Epithelial cell of proximal tubule (primary cell): Measurements from ENCODE around the gene MGAT3. TPM values are rescaled to one million over a fixed set of nuclear protein-coding genes. Genes with fewer than 3 reads are reported as not detected.

Source experiments
- DNase-seq: peaks from one replicate; pipeline ENCODE4 v3.0.0-alpha.2; 2011; ENCODE audit warnings: low read depth
- H3K4me3 ChIP-seq: 2 replicates; pipeline ENCODE4 v1.5.1; 2011; ENCODE audit warnings: low read depth, mild to moderate bottlenecking, low read length
- total RNA-seq: library from RNA; depleted of rRNA; stranded (reverse); fragments of >200 nt; gene quantifications from 2 replicates; pipeline ENCODE4 v1.2.3, GENCODE V29; 2015
- TF ChIP-seq, protein P1 (sequence below): conservative IDR thresholded peaks from 2 replicates; pipeline ENCODE4 v1.5.1; 2012; ENCODE audit warnings: low read depth, mild to moderate bottlenecking, low read length

MGAT3 gene
- total RNA-seq, 1 donor from 2014 or later, result 2.4 TPM

DNA sequence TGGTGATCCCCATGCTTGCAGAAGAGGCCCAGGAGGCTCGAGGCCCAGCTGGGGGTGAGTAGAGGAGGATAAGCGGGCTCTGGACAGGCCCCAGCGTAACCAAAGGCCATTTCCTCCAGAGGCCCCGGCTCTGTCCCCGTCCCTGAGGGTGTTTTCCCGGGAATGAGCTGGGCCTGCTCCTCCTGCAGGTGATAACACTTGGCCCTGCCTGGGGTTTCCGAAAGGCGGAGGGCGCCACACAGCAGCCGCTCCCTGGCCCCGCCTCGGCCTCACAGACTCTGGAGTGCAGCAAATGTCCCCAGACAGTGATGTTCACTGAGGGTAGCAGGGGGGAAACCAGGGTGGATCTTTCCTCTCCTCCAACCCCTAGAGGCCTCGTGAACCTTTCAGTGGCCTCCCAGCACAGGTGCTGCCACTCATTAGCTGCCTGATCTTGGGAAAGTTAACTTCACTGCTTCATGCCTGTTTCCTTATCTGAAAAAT lies 10.5 kb upstream of the MGAT3 start:
- TF ChIP-seq, protein P1, sequence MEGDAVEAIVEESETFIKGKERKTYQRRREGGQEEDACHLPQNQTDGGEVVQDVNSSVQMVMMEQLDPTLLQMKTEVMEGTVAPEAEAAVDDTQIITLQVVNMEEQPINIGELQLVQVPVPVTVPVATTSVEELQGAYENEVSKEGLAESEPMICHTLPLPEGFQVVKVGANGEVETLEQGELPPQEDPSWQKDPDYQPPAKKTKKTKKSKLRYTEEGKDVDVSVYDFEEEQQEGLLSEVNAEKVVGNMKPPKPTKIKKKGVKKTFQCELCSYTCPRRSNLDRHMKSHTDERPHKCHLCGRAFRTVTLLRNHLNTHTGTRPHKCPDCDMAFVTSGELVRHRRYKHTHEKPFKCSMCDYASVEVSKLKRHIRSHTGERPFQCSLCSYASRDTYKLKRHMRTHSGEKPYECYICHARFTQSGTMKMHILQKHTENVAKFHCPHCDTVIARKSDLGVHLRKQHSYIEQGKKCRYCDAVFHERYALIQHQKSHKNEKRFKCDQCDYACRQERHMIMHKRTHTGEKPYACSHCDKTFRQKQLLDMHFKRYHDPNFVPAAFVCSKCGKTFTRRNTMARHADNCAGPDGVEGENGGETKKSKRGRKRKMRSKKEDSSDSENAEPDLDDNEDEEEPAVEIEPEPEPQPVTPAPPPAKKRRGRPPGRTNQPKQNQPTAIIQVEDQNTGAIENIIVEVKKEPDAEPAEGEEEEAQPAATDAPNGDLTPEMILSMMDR, result no peak
- DNase-seq, result no peak
- no peak overlapping the region for H3K4me3 ChIP-seq

DNA sequence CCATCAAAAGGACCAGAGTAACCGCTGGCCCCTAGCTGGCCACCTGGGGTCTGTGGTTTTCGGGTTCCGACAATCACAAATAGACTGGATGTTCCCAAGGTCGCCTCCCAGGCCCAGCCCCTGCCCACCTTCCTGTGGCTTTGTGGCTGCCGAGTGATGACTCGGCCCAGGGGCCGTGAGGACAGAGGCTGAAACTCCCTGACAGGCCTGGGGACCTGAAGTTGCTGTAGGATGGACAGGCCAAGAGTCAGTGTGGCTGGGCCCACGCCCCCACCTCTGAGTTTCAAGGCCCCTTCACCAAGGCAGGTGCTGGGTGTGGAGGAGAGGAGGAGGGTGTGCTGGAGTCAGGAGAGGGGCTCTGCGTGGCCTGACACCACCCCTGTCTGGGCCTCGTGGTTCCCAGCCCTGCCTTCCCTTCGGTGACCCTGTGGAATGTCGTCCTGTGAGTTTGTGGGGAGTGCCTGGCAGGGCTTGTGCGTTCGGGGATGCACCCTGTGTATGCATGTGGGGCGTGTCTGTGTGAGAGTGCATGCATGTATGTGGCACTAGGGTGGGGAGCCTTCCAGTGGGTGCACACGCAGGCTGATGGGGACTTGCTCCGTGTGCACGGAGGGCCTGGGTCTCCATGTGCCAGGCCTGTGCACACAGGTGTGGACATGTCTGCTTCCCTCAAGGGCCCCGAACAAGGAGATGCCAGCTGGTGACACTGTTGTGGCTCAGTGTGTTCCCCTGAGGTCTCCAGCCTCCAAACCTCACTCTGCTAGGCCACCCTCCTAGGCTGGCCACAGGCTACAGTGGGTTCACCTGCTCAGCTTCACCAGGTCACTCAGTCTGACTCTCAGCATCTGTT lies 8.4 kb upstream of the MGAT3 start:
- TF ChIP-seq, protein P1, result no peak
- no peak for DNase-seq
- H3K4me3 ChIP-seq, result no peak overlapping the region

DNA sequence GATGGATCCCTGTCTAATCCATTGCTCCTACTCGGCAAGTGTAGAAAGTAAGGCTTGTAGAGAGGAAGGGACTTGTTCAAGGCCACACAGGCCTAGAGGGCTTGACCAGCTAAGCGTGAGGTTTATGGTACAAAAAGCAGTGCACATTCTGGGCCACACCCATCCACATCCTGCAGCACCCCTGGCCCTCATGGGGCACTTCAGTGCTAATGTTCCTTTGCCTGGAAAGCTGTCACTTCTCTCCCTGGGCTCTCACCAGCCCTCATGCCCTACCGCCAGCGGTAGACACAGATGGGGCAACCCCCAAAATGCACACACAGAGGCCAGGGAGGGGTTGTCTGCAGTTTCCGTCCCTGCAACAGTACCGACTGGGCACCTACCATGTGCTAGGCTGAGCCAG lies 7.1 kb upstream of the MGAT3 start:
- H3K4me3 ChIP-seq, result no peak overlapping the region
- TF ChIP-seq, protein P1, result no peak
- DNase-seq, result no peak

DNA sequence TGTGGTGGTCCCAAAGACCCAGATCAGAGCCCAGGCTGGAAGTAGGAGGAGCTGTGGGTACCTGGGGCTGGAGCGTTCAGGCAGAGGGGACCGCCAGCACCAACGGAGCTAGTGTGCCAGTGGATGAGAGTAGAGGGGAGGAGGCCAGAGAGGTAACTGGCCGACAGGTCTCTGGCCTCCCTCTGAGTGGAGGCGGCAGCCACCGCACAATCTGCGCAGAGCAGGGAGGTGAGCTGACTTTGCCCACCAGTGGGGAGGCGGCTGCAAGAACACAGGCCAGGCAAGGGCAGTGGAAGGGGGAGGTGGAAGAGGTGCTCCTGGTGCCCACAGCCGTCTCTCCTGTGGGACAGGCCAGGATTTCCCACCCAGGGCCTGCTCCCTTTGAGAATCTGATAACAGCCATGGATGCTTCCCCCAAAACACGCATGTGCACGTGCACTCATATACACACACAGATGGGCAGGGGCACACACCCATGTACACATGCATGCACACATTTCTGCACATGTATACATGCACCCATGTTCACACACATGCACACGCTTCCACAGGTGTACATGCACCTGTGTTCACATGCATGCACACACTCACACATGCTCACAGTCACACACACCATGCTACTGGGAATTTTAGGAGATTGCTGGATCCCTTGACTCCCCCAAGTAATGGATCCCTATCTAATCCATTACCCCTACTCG lies 6.4 kb upstream of the MGAT3 start:
- no peak for DNase-seq
- TF ChIP-seq, protein P1, result no peak

DNA sequence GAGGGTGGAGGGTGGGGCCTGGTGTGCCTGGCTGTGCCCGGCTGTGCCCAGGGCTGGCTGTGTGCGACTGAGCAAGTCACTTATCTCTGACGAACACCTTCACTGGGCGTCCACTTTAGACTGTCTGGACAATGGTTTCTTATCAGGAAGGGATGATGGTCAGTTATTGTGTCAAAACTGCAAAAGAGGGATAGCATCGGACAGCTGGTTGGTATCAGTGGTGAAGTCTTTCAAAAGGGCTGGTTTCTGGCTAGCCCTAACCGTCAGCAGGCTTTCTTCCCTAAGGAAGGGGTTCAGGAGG lies 4.1 kb upstream of the MGAT3 start:
- H3K4me3 ChIP-seq, result no peak overlapping the region
- TF ChIP-seq, protein P1, result no peak
- DNase-seq, result no peak

More for the DNA sequence above, 6.4 kb upstream of the MGAT3 start:
- no peak overlapping the region for H3K4me3 ChIP-seq

DNA sequence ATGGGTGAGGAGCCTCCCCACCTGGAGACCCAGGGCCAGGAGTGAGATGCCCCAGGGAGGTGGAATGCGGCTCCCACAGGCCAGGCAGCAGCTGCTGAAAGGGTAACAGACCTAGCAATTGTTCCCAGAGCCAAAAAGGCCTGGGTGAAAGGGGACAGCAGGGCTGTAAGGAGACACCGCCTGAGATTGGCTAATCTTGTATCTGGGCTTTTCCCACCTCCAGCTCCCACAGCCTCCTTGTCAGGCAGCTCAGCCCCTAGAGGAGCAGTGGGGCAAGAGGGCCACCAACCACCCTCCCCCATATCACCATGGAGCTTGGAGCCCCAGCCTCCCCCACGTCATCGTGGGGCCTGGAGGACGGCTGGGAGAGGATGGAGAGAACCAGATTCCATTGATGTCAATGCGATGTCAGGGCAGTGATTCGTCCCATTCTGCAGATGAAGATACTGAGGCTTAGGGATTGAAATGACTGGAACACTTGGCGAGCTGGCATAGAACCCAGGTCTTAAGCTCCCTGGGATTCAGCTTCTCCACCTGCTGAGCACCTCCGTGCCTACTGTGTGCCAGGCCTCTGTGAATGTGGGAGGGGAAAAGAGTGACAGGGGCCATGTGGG lies 2.9 kb upstream of the MGAT3 start:
- no peak for DNase-seq
- TF ChIP-seq, protein P1, result no peak
- H3K4me3 ChIP-seq, result no peak overlapping the region
